Fibroblast of mammary gland (primary cell): ENCODE results near the gene NXPH3.

Experiments used
- DNase-seq: peaks from one replicate; pipeline ENCODE4 v3.0.0-alpha.2; 2010; ENCODE audit warnings: low read depth
- H3K4me3 ChIP-seq: 2 replicates; pipeline ENCODE4 v1.5.1; 2011; ENCODE audit warnings: low read depth, mild to moderate bottlenecking, low read length, moderate library complexity; ENCODE audit not compliant: control insufficient read depth
- CTCF ChIP-seq: conservative IDR thresholded peaks from 2 replicates; pipeline ENCODE4 v1.5.1; 2011; ENCODE audit warnings: low read depth, low read length, inconsistent platforms; ENCODE audit not compliant: control insufficient read depth, insufficient read depth

Gene NXPH3

GRCh38 chr17:49580055-49580721, 4.5 kb downstream of the NXPH3 start:
- TF ChIP-seq CTCF, result no peak
- DNase-seq, result no peak
- H3K4me3 ChIP-seq, result no peak overlapping the region

DNA sequence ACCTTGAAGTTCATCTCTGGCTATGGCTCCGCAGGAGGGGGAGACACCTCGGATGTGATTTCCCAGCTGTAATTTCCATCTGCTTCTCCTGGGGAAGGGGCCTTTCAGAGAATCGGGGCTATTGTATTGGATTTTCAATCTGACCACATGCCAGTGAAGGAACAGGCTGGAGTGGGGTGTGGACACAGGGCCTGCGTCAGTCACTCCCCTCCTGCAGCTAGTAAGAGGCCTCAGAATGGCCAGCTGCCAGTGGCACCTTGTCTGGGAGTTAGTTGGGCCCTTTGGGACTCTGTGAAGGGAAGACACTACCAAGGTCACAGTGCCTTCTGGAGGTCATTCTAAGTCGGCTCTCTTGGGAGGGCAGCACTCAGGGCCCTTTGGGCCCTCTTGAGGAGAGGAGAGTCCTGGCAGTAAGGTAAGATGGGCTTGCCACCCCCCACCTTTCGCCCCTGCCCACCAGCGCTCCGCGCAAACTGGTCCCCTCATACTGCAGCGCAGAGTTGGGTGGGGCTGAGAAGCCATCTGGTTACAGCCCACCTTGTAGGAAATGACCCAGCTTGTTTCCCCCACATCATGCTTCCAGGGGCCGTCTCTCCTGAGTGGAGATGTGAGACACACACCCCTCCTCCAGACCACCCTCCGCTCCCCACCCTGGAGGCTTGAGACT, 5.4 kb downstream of the NXPH3 start:
- no peak for TF ChIP-seq CTCF
- no peak for DNase-seq
- H3K4me3 ChIP-seq, result no peak overlapping the region

DNA sequence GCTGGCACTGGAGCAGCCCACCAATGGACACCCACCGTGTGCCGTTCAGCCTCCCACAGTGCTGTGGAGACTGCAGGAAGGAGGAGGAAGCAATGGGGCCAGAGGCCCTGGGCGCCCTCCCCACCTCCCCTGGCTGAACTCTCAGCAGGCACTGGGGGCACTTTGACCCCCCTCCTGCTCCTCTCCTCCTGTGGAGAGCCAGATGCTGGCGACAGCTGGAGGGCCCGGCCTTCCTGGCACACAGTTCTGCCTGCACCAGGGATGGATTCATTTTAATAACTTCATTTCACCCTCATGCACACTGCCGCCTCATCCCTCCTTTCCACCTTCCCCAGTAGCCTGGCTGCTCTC, 6.0 kb downstream of the NXPH3 start:
- H3K4me3 ChIP-seq, result no peak overlapping the region
- no peak for TF ChIP-seq CTCF
- no peak for DNase-seq

DNA sequence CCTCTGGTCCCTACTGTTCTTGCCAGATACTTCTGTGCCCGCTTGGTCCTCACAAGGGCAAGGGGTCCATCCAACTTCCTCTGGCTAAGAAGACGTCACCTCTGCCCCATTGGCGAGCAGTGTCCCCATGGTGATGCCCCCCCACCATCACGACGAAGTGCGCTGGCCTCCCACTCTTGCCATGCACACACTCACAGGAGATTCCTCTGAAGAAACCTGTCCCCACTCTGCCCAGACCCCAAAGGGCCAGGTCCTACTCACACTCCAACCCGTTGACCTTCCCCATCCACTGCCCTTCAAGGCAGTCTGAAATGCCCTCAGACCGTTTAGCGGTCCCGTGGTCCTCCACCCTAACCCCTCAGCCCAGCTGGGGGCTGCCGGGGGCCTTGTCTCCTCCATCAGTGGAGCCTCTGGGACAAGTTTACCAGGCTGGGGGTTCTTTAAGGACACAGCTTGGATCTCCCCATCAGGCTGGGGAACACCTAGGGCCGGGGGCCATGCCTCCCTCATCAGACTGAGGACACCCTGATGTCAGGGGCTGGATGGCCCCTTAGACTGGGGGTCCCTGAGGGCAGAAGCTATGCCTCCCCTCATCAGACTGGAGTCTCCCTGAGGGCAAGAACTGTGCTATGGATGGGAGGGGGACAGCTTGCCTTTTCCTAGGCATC, 6.5 kb downstream of the NXPH3 start:
- no peak for TF ChIP-seq CTCF
- no peak overlapping the region for H3K4me3 ChIP-seq
- no peak for DNase-seq

DNA sequence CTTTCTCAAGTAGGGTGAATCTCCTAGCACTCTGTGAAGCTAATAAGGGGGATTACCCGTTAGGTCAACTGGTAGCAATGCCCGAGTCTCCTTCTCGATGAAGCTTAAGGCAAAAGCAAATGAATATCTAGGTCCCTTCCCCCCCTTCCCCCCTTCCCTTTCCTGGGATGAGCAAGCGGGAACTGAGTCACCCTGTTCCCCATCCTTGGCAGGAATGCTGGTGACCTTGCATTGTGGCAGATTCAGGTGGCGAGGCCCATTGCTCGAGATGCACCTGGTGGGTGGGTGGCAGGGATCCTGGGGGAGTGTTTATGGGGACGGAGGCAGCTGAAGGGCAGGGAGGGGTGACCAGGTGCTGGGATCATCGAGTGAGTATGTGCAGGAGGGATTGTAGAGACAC, 7.1 kb downstream of the NXPH3 start:
- DNase-seq, result peak; percentile 41
- H3K4me3 ChIP-seq, result no peak overlapping the region
- no peak for TF ChIP-seq CTCF

DNA sequence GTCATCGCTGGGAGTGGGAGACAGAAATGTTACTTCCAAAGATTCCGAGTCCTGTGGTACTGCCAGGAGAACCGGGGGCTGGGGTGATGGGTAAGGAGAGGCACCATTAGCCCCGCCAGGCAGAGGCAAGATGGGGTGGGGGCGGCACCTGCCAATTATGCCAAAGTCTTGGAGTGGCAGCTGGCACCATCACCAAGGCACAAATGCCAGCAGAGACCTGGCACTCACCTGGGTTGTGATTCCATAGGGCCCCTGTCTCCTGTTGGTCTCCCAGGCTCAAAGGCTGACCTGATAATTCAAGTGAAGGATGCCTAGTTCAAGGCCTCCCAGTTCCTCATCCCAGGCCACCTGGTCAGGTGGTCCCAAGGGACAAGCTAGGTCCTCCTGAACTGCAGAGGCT, 7.6 kb downstream of the NXPH3 start:
- TF ChIP-seq CTCF, result no peak
- no peak overlapping the region for H3K4me3 ChIP-seq
- DNase-seq, result no peak
